HCT116 (cell line): ENCODE data around the gene DPP10. TPM values are rescaled to one million over a fixed set of nuclear protein-coding genes. Genes with fewer than 3 reads are reported as not detected.

ENCODE experiments used
- ATAC-seq: fragments of 200-7000 bp; cut with Tn5 transposase; 2 replicates; pipeline ENCODE4 v1.9.1; 2020; ENCODE audit warnings: mild to moderate bottlenecking, moderate library complexity
- BruUV-seq: library from RNA; stranded (reverse); fragments of 400-500 nt; replicated peaks from 2 replicates; lab custom pipeline; 2021; lab: Mats Ljungman, UMichigan
- CTCF ChIA-PET: fragments of 300-600 bp; sonication (Branson Sonifier 250); formaldehyde crosslinking; loops from one replicate; lab custom pipeline; 2021; ENCODE audit warnings: antibody characterized with exemption; lab: Charles Lee
- POLR2A ChIA-PET: fragments of 300-600, 350-600 bp; sonication (Branson Sonifier 250); formaldehyde crosslinking; loops from one replicate; lab custom pipeline; 2021; ENCODE audit warnings: antibody characterized with exemption; lab: Charles Lee
- RAD21 ChIA-PET, 2 experiments: fragments of 300-600 bp; sonication (Branson Sonifier 250); formaldehyde crosslinking; loops; one replicate each; lab custom pipeline; 2023; ENCODE audit warnings: low total read pairs in 2 of 2; ENCODE audit not compliant: uncharacterized antibody in 2 of 2, unreplicated experiment in 2 of 2, low non-redundant PET in 1 of 2; lab: Charles Lee
- DNase-seq: peaks from one replicate; pipeline ENCODE4 v3.0.0-alpha.2; 2010; ENCODE audit warnings: low read depth, low spot score
- H2AFZ ChIP-seq: fragments of 200-600 bp; shearing (Covaris generic), sonication (generic); 2 replicates; pipeline ENCODE4 v1.6.1; 2017; ENCODE audit warnings: low read depth, mixed run types, mixed read lengths, antibody characterized with exemption, low read length; ENCODE audit not compliant: poor library complexity, severe bottlenecking
- H3K27ac ChIP-seq: 2 replicates; pipeline ENCODE4 v1.5.1; 2012; ENCODE audit warnings: low read depth, low read length
- H3K27me3 ChIP-seq: fragments of 200-600 bp; sonication (generic); 2 replicates; pipeline ENCODE4 v1.6.1; 2016; ENCODE audit warnings: mixed run types, low read length, mixed read lengths; ENCODE audit not compliant: insufficient read depth
- H3K36me3 ChIP-seq, 2 experiments: fragments of 200-500 bp in 1 of 2; fragments of 200-600 bp in 1 of 2; sonication (Bioruptor generic) in 1 of 2; sonication (generic) in 1 of 2; 2 replicates each; pipeline versions ENCODE4 v1.5.1 to v1.6.1; 2014 to 2016; ENCODE audit warnings: low read length in 2 of 2, inconsistent platforms in 1 of 2, mixed read lengths in 1 of 2, mixed run types in 1 of 2; ENCODE audit not compliant: insufficient read depth in 2 of 2, control insufficient read depth in 1 of 2
- H3K4me1 ChIP-seq, 2 experiments: fragments of 200-600 bp in 1 of 2; sonication (generic) in 1 of 2; 2 replicates each; pipeline versions ENCODE4 v1.5.1 to v1.6.1; 2012 to 2017; ENCODE audit warnings: low read length in 2 of 2, inconsistent platforms in 1 of 2, mild to moderate bottlenecking in 1 of 2, mixed read lengths in 1 of 2, mixed run types in 1 of 2, moderate library complexity in 1 of 2; ENCODE audit not compliant: insufficient read depth in 2 of 2, control insufficient read depth in 1 of 2
- H3K4me2 ChIP-seq: fragments of 200-600 bp; sonication (generic); 2 replicates; pipeline ENCODE4 v1.6.1; 2017; ENCODE audit warnings: mixed run types, low read length, mixed read lengths
- H3K4me3 ChIP-seq, 2 experiments: fragments of 200-600 bp in 1 of 2; sonication (generic) in 1 of 2; replicated peaks in 1 of 2; 2 replicates each; pipeline ENCODE4 v1.5.1; 2011 to 2016; ENCODE audit warnings: low read length in 2 of 2, control low read depth in 1 of 2, low read depth in 1 of 2, mild to moderate bottlenecking in 1 of 2, mixed read lengths in 1 of 2, mixed run types in 1 of 2
- H3K79me2 ChIP-seq: fragments of 200-600 bp; sonication (generic); 2 replicates; pipeline ENCODE4 v1.6.1; 2017; ENCODE audit warnings: mild to moderate bottlenecking, mixed run types, low read length, moderate library complexity, mixed read lengths; ENCODE audit not compliant: insufficient read depth
- H3K9ac ChIP-seq: fragments of 200-600 bp; sonication (generic); 2 replicates; pipeline ENCODE4 v1.6.1; 2016; ENCODE audit warnings: low read length, mixed read lengths
- H3K9me2 ChIP-seq: fragments of 200-600 bp; sonication (generic), shearing (Covaris generic); 2 replicates; pipeline ENCODE4 v1.6.1; 2017; ENCODE audit warnings: mixed run types, mild to moderate bottlenecking, moderate library complexity; ENCODE audit not compliant: insufficient read depth
- H3K9me3 ChIP-seq, 2 experiments: fragments of 200-500 bp in 1 of 2; fragments of 200-600 bp in 1 of 2; sonication (Bioruptor generic) in 1 of 2; sonication (generic) in 1 of 2; 2 replicates each; pipeline ENCODE4 v1.6.1; 2014 to 2017; ENCODE audit warnings: low read length in 2 of 2, mixed read lengths in 2 of 2, inconsistent platforms in 1 of 2, low read depth in 1 of 2, mild to moderate bottlenecking in 1 of 2, mixed run types in 1 of 2, moderate library complexity in 1 of 2; ENCODE audit not compliant: control insufficient read depth in 1 of 2, insufficient read depth in 1 of 2
- H4K20me1 ChIP-seq: fragments of 200-600 bp; sonication (generic), shearing (Covaris generic); 2 replicates; pipeline ENCODE4 v1.6.1; 2017; ENCODE audit warnings: mixed run types, mild to moderate bottlenecking, moderate library complexity; ENCODE audit not compliant: insufficient read depth
- CEBPB ChIP-seq: IDR thresholded peaks from 2 replicates; pipeline ENCODE4 v1.6.1; 2012; ENCODE audit warnings: low read depth
- CTCF ChIP-seq, 3 experiments: fragments of 200-600 bp in 1 of 3; sonication (generic) in 1 of 3; IDR thresholded peaks in 2 of 3; conservative IDR thresholded peaks in 1 of 3; 2 replicates each; pipeline ENCODE4 v1.5.1; 2012 to 2017; ENCODE audit warnings: low read depth in 2 of 3, low read length in 2 of 3, antibody characterized with exemption in 1 of 3, borderline replicate concordance in 1 of 3, control low read depth in 1 of 3, mild to moderate bottlenecking in 1 of 3, mixed read lengths in 1 of 3, mixed run types in 1 of 3, moderate library complexity in 1 of 3; ENCODE audit not compliant: insufficient read depth in 1 of 3
- EGR1 ChIP-seq: IDR thresholded peaks from 2 replicates; pipeline ENCODE4 v1.6.1; 2012; ENCODE audit warnings: low read depth
- EZH2phosphoT487 ChIP-seq: fragments of 200-600 bp; IDR thresholded peaks from 2 replicates; pipeline ENCODE4 v1.6.1; 2018; ENCODE audit warnings: antibody characterized with exemption, borderline replicate concordance
- FOSL1 ChIP-seq: IDR thresholded peaks from 2 replicates; pipeline ENCODE4 v1.6.1; 2012; ENCODE audit warnings: low read depth
- POLR2A ChIP-seq: IDR thresholded peaks from 2 replicates; pipeline ENCODE4 v1.7.0; 2011; ENCODE audit warnings: borderline replicate concordance; ENCODE audit not compliant: insufficient read depth, insufficient read length; ENCODE audit errors: extremely low read depth
- POLR2AphosphoS5 ChIP-seq: IDR thresholded peaks from 2 replicates; pipeline ENCODE4 v1.6.1; 2011; ENCODE audit warnings: mild to moderate bottlenecking, low read depth, low read length, moderate library complexity
- REST ChIP-seq: IDR thresholded peaks from 2 replicates; pipeline ENCODE4 v1.6.1; 2012; ENCODE audit warnings: low read depth
- SIN3A ChIP-seq: IDR thresholded peaks from 2 replicates; pipeline ENCODE4 v1.6.1; 2012; ENCODE audit warnings: low read depth
- SRF ChIP-seq: IDR thresholded peaks from 2 replicates; pipeline ENCODE4 v1.6.1; 2012; ENCODE audit warnings: low read depth
- TCF7L2 ChIP-seq: IDR thresholded peaks from 2 replicates; pipeline ENCODE4 v1.7.0; 2011; ENCODE audit warnings: borderline replicate concordance, inconsistent platforms; ENCODE audit not compliant: insufficient read depth, insufficient read length; ENCODE audit errors: extremely low read depth
- YY1 ChIP-seq: IDR thresholded peaks from 2 replicates; pipeline ENCODE4 v1.6.1; 2011; ENCODE audit warnings: low read length, low read depth, moderate library complexity, mild to moderate bottlenecking; ENCODE audit not compliant: insufficient replicate concordance; ENCODE audit errors: extremely low read depth
- ZFX ChIP-seq: fragments of 450-650 bp; IDR thresholded peaks from 2 replicates; pipeline ENCODE4 v1.6.1; 2017
- ZNF274 ChIP-seq: fragments of 200-500 bp; sonication (Bioruptor generic); IDR thresholded peaks from 2 replicates; pipeline ENCODE4 v1.6.1; 2014; ENCODE audit warnings: mild to moderate bottlenecking, low read depth, low read length, inconsistent platforms
- intact Hi-C: fragments of 100-400 bp; cut with micrococcal nuclease; formaldehyde crosslinking; loops from 2 replicates; pipeline ENCODE4 v1.10.0; 2022
- total RNA-seq: library from RNA; stranded (reverse); gene quantifications from one replicate; pipeline ENCODE4 v1.2.1, GENCODE V29; 2021; ENCODE audit not compliant: unreplicated experiment

Gene DPP10
- total RNA-seq, 1 experiment from 2014 or later, result not detected

GRCh38 chr2:115543461-115543860, 1101.0 kb downstream of the DPP10 start:
- no peaks in the 10 kb centered on the region for H3K9me2 ChIP-seq
- H2AFZ ChIP-seq, result no peak overlapping the region
- CTCF ChIA-PET, result no interaction called here
- no peak overlapping the region for H3K27ac ChIP-seq
- H4K20me1 ChIP-seq, result no peaks in the 10 kb centered on the region
- no peak overlapping the region for H3K4me2 ChIP-seq
- no TSS peak for BruUV-seq
- no peaks in the 10 kb centered on the region for H3K4me1 ChIP-seq
- DNase-seq (no peak), ATAC-seq (no peak)
- no peaks in the 10 kb centered on the region for H3K36me3 ChIP-seq
- intact Hi-C loops, result no loop called here
- H3K9ac ChIP-seq, result no peak overlapping the region
- no peaks in the 10 kb centered on the region for H3K79me2 ChIP-seq
- TF ChIP-seq FOSL1 (no peak), ZNF274 (no peak), CTCF (IDR thresholded peaks at IDR 0.05 in 2 of 3, conservative IDR thresholded peaks at IDR 0.05 in 1 of 3; ENCODE audit: borderline replicate concordance in 1 of 3, insufficient read depth in 1 of 3, low read depth in 2 of 3, low read length in 2 of 3) (no peak), EGR1 (no peak), POLR2A (no peak), YY1 (no peak), REST (no peak), TCF7L2 (no peak), SRF (no peak), CEBPB (no peak), ZFX (no peak), SIN3A (no peak), POLR2AphosphoS5 (no peak), EZH2phosphoT487 (no peak)
- TF ChIP-seq, all 23 proteins: peak for 0
- ChIA-PET RAD21 (no interaction called here), POLR2A (no interaction called here)
- no peaks in the 10 kb centered on the region for H3K27me3 ChIP-seq
- H3K9me3 ChIP-seq, result peaks cover 7 to 19% of the 10 kb centered on the region in 2 experiments; a peak in 2 of 4 replicates
- H3K4me3 ChIP-seq, result no peak overlapping the region
